Kasumi-1 (cell line): ENCODE measurements around the gene KIRREL1.
A peak's percentile ranks its signal among the peaks of the same experiment; 100 is the strongest.

Source experiments
- DNase-seq, 2 experiments: peaks; one replicate each; lab custom pipeline; 2025; lab: John Stamatoyannopoulos, UW

The KIRREL1 gene

DNA sequence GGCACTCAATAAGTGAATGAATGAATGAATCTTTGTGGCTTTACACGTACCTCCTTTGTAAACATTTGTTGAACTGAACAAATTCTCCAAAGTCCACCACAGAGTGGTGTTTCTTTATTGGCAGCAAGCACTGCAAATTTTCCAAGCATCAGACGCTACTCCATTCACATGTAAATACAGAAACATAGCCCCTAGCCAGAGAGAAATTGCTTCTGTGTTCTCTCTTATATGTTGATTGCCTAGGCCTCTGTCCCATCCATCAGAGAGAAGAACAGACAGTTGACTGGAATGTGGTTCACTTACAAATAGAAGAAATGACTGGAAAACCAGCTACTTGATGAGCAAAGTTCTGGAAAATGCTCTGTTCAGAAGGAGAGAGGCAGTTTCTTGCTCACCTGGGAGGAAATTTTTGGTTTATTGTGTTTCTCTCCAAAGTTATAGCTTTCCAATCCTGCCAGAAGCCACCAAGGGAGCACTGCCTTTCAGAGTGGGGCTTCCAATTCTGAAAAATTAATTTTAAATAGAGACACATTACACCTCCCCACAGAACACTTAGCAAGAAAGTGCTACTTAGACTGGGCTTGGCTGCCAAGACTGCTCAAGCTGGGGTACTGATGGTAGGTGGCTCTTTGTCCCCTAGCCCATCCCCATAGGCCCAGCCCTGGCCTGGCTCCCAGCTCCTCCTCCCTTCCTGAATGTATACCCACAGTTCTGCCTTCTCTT, 18.1 kb upstream of the KIRREL1 start:
- no peak for DNase-seq

DNA sequence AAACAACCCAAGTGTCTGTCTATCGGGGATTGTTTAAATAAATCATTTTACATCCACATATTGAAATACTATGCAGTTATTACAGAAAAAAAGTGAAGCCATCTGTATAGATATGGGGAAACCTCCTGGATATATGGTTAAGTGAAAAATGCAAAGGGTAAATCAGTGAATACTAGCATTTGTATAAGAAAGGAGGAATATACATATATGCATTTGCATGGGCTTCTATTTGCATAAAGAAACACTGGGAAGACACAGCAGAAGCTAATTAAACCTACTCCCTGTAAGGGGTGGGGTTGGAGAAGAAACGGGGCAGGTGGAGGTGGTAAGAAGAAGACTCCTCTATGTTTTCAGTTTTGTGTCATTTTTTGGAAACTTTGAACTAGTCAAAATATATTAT, 16.6 kb upstream of the KIRREL1 start:
- DNase-seq, result no peak

DNA sequence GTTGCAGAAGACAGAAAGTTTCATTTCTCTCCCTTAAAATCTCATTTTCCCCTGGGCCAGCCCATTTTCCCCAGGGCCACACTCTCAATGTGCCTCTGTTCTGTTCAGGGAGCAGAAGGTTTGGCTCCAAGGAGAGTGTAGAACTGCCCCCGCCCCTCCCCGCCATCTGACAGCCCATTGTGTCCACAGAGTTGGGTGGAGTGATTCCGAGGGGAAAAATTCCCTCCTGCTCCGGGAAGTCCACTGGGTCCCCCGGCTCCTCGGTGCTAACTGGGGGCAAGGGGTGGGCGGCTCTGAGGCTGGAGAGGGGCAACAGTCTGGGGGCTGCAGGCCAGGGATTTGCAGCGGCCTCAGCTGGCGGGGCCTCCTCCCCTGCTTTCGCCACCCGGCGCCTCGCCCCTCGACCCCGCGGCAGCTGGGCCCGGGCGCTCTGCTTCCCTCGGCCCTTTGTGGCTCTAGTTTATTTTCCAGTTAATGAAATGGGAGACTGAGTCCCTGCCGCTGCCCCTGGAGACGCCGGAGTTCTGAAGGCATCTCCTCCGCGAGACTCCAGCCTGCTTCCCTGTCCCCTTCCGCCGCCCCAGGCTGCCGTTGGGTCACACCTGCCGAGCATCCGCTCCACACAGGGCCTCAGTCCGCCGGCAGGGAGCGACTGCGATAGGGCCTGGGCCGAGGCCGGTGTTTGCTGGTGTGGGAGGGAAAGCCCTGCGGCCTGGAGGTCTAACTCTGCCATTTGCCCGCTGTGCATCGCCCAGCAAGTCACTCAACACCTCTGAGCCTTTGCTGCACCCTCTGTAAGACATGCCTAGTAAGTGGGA, 14.7 kb upstream of the KIRREL1 start:
- DNase-seq, result no peak

DNA sequence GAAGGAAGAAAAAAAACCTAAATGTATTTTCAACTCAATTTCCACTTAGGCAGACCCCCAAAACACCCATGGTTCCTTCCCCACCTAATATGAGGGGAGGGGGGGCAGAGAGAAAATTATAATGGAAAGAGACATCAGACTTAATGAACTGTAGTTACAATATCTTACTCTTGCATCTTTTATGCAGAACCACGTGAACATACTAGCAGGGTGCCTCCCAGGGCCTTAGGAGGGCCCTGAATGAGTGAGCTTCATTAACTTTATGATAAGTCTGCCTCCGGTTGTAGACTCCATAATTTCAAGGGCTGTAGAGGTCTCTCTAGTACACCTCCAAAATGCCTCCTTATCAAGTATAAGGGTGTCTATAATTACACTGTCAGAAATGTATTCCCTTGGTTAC, 11.3 kb upstream of the KIRREL1 start:
- no peak for DNase-seq

DNA sequence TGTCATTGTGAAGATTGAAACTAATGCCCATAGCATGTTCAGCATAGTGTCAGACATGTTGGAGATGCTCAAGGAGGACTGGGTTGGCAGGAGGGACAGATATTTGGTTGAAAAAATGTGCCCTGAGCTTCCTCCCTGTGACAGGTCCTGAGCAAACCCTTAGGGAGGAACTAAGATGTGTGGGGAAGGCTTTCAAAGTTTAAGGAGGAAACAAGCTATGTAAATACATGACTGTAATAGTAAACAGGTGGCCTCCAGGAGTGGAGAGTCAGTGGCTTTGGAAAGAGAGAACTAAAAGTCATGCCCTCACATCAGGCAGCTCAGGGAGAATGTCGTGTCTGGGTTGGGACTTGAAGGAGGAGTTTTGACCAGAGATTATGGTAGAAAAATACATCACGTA, 9.7 kb upstream of the KIRREL1 start:
- no peak for DNase-seq

DNA sequence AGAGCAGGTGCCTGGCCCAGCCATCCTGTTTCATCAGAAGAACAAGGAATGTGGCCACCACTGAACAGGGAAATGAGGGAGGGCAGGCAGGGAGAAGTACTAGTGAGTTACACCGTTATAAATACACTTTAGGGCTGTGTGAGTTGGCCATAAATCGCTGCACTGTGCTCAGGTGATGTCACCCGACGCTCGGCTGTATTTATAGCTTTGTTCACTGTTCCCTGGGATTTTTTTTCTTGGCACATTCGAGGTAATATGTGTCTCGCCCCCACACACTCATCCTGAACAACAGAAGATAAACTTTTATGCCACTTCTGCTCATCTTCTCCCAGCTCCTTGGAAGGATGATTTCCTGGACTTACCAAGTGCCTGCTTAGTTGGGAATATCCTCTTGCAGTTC, 9.0 kb upstream of the KIRREL1 start:
- no peak for DNase-seq

DNA sequence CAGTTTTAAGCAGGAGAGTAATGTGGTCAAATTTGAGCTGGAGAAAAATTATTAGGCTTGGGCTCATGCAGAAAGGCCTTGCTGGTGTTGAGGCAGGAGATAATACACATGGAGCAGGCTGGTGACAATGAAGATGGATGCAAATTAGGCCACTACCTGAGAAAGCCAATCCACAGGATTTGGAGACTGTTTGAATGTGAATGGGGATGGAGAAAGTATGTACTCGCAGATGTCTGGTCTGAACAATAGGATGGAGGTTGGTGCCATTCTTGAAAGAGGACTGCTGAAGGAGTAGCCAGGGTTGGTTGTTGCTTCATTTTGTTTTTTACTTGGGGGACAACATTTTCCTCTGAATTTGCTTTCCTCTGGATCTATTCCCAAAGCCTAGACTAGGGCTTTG, 8.0 kb upstream of the KIRREL1 start:
- DNase-seq, result no peak

DNA sequence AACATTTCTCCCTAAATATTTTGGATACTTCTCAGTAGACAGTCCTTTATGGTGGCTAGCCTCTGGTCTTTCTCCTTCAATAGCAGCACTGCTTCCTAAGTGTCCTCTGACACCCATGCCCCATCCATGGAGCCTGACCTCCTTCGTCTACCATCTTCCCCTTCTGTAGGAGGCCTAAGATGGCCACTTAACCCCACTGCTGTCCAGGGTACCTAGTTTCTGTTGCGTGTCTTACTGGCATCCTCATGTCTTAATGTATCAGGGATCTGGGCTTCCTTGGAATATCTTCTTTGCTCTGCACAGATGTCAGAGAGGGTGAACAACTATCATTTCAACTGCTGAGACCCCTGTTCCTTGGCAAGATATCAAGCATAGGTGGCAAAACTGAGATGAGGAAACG, 5.4 kb upstream of the KIRREL1 start:
- DNase-seq, result no peak

DNA sequence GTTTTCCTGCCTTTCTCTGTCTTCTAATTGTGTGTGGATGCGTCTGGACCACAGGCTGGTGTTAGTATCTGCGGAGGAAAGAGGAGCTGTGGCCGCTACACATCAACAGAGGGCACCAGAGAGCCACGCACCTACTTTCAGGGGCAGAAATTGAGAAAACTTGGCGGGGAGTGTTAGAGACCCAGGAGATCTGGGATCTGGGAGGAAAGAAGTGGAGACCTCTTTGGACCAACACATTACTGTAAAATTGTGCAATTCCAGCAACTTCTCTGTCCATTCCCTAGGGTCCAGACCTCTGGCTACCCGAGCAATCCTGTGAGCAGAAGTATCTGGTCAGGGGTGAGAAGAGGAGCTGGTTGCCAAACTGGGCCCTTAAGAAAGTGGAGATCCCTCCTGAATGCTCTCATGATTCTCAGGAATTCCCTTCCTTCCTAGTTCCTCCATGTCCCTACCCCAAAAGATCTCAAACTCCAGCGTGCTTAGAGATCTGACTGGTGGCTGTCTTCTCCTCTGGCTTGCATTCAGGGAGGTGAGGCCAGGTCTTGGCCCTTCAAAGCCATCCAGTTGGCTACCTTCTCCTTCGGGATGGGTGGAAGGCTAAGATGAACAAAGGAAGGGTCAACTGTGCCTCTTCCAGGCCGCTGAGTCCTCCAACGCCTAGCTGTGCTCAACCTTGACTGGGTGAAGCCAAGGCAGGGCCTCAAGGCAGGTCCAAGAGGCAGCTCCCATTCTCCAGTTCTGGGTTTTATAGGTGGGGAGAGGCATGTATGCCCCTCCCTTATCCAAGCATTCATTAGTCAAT, 1.2 kb upstream of the KIRREL1 start:
- DNase-seq, result peak; percentile 57

DNA sequence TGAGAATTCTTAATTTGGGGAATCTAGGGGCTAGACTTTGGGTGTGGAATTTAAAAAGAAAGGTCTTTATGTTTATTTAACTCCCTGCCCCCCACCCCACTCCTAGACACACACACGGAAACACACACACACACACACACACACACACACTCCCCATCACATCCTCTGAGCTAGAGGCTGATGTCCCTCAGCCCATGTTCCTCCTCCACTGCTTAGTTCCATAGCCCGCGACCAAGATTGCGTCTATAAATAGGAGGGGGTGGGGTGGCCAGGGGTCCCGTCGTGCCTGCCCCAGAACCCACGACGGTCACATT, 655 bp upstream of the KIRREL1 start:
- no peak for DNase-seq

DNA sequence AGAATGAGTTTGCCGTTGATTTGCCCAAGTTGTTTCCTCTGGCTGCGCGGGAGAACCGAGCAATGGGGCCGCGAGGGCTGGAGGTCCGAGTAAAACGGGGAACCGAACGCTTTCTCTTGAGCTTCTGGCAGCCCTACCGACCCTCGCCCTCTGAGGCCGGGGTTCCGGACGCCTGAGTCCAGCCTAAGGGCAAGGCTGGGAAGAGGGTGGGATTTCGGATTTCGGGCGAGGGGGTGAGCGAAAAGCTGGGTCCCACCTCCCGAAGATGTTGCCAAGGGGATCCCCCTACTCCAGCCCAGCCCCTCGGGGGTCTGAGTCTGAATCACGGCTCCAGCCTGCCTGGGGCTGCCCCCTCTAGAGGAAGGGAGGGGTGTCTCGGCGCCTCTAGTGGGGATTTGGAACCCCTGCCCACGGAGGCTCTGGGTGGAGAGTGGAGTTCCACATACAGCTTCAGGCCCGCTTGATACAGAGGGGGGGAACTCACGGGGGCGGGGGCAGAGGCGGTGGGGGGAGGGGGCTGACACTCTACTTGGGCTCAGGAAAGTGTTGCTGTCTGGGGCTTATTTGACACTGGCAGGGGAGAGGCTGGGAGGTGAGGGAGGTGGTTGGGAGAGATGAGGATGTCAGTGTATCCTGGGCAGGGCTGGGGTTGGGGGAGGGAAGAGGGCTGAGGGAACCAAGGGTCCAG, 617 bp downstream of the KIRREL1 start:
- no peak for DNase-seq

DNA sequence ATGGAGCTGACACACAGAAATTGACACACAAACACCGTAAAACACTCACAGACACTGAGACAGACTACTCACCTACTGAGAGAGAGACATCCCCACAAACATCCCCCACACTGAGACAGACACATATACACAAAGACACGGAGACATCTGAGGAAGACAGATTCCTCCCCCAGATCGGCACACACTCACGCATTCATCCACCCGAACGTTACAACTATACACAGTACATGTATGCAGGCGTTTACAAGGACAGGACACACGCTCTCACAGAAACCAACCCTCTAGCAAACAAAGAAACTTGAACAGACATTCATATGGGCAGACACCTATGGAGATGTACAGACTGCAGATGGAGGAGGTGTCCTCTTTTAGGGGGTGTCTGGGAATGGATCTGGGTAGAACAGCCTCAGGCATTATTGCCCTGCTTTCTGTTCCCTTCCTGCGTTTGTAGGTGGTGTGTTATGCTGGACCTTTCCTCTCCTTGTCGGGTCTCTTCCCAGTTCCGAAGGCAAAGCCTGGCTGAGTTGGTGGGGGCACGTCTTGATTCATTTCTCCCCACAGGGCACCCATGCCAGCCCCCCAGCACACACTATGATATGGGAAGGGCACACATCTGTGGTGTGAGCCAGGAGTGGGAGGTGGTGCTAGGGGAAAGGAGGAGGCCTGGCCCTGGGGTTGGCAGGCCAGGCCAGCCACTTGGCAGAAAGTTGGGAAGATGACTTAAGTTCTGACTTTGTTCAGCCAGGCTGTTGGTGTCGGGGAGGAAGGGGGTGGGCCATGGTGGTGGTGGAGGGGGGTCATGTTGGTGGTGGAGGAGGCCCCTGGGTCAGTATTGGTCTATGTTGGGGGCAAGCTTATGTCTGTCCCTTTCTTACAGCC, 1.5 kb downstream of the KIRREL1 start:
- DNase-seq, result no peak

DNA sequence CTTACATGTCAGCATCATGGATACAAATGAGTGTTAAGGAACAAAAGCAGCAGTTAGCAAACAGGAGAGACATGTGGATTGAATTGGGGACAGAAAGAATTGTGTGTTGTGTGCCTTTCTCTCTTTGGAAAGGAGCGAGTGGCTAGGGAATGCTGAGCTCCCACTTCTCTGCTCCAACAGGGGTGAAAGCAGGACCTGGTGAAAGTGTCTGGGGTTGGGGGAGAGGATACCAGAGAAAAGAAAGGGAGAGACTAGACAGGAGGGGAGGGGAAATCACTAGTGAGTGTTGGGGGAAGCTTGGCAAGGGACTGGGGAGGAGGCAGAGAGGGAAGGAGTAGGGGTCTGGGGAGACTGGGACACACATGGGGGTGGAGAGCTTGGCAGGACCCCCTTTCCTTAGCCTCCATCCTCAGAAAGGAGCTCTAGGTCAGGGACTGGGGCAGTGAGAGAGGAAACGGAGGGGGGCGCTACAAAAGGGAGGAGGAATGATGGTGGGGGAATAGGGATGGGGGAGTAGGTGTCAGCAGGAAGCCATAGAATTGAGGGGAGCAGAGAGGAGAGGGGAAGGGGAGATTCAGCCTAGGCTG, 2.2 kb downstream of the KIRREL1 start:
- DNase-seq, result no peak

DNA sequence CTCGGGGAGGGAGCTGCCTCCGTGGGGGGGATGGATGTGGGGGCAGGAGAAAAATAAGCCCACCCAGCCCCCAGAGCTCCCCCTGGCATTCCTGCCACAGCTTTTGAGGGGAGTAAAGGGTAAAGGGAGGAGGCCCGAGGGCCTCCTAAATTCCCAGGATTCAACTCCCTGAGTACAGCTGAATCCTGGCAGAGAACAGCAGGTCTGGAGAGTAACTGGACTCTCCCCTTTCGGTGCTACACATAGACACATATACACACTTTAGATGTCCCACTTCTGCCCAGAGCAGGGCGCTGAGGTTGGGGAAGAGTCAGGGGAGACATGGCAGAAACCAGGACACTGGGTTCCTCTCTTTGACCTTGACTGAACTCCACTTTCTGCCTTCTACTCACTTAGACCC, 3.0 kb downstream of the KIRREL1 start:
- DNase-seq, result no peak

DNA sequence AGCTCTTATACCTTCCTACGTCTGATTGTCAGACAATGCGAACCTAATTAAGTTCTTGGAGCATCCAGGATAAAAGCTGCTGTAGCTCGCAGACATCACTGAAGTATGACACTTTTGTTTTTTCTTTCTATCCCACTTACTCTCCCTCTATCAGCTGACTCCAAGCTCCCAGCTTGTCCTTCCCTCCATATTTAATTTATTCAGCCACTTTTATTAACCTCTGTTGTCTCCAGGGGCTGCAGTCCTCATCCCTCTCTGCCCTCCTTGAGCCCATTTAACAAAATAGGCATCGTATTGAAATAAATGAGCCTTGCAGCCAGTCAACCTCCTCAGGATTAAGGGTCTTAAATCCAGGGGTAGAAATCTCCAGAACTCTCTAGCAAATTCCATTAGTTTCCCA, 7.1 kb downstream of the KIRREL1 start:
- no peak for DNase-seq

DNA sequence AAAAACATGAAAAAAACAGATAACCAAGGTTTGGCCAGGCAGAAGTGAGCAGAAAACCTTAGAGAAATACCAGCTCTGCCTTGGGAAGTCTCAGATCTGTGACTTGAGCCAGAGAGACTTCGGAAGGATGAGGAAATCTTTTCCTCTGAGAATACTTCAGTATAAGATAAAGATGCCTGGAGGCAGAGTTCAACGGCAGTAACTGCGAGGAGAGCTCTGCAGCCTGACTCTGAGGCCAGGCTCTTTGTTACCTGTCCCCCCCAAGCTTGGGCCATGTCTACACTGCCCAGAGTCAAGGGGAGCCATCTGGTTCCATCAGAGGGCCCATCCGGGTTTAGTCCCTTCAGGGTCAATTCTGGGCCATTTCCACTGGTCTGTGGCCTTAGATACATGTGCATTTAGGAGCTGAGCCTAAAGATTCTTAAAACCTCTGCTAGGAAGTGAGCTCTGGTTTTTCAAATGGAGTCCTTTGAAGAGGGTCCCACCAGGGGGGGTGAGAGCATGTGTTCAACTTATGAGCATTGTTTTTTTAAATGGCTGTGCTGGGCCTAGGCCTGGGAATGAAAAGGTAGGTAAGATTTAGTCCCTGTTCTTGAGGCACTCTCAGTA, 8.7 kb downstream of the KIRREL1 start:
- DNase-seq, result no peak

DNA sequence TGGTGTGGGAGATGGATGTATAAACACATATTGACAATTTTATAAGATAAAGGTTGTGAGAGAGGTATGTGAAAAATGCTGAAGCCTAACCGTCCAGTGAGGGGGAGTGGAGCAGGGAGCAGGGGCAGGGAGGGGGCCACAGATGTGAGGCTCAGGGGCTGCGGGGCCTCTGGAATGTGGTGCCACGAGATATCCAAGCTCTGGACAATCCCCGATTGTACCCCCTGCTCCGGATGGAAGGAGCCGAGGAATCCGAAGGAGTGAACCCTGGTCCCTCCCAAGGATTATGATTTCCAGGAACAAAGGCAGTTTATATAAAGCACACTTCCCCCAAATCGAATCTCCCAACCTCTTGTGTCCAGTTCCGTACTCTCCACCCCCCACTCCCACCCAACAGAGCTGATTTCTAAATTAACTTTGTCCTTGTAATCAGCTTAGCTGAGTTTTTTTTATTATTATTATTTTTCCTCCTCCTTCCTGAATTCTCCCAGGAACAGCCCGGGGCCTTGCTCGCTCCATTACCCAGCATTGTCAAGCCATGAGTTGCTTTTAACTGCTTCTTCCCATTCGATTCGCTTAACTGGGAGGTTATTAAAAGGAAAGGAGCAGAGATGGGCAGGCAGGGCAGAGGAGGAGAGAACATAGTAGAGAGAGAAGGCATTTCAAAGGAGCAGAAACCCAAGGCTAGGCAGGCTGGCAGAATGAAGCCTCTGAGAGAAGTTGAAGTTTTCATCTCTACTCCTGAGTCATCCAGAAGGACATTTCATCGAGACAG, 9.4 kb downstream of the KIRREL1 start:
- no peak for DNase-seq

DNA sequence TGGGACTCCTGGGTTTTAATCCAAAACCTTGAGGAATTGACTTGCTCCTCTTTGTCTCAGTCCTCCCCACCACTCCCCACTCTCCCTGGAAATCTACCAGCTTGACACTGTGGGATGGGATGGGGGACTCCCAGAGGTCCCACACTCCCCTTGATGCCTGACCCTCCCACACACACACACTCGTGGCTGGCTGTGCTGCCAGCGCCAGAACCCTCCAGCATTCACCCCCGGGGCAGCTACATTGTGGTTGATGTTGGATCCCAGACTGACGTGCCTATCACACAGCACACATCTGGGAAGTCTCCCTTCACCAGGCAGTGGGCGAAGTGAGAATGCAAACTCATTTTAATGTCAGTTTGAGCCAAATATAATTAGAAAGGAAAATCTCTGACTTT, 10.0 kb downstream of the KIRREL1 start:
- DNase-seq, result no peak

DNA sequence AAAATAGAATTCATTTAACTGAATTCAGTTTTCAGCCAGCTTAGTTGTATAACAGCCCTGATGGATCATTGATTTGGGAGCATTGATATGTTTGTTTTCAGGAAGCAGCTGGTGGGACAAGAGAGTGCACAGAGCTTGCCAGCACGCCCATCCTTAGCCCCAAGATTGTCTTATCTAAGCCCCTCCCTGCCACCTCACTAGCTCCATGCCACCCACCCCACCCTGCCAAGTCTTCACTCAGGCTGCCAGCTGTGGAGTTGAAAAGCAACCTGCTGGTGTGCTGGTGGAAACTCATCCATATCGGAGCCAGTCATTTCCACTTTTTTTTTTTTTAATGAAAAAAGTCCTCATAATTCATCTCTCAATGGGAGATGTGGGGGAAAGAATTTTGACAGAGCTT, 11.8 kb downstream of the KIRREL1 start:
- DNase-seq, result no peak

DNA sequence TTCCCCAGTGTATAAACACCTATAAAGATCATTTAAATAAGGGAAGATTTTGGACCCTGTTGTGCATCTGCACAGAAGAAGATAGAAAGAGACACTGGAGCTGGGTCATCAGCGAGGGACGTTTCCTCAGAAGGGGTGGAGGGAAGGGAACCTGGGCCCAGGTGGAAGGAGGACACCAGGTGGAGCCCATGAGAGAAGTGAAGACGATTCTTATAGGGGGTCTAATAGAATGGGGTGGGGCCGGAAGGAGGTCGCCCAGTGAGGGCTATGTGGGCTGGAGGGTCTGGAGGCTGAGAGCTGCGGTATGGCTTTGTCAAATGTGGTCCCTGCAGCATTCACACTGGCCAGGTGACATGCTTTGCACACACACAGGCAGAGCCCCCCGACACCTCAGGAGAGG, 13.7 kb downstream of the KIRREL1 start:
- DNase-seq, result no peak
